Mammary epithelial cell (primary cell): Measurements from ENCODE around the gene DIP2A.

Experiments
- CTCF ChIP-seq, 2 donors: IDR thresholded peaks in 1 of 2; conservative IDR thresholded peaks in 1 of 2; 2 replicates each; pipeline ENCODE4 v1.5.1; 2011 to 2012; ENCODE audit warnings: inconsistent platforms in 2 of 2, low read length in 2 of 2, mild to moderate bottlenecking in 2 of 2, control low read depth in 1 of 2, low read depth in 1 of 2; ENCODE audit not compliant: insufficient read depth in 1 of 2; ENCODE audit errors: extremely low read depth in 1 of 2
- EZH2 ChIP-seq: IDR thresholded peaks from 2 replicates; pipeline ENCODE4 v1.6.1; 2012; ENCODE audit warnings: low read length, inconsistent platforms, borderline replicate concordance

DNA sequence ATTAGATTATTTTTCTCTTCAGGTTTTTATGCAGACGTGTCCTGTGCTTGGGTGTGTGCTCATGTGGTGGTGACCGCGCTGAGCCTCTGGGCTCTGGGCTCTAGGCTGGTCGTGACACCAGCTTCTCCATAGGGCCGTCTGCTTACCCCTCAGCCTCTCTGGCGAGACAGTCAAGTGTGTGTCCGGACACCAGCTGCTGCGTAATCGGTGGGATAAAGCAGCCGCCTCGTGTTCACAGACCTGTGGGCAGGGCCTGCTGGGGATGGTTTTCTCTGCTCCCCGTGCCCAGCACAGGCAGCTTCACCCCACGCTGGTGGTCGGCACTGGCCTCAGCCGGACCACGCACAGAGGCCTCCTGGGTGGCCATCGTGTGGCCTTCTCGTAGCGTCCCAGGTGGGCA is 33.6 kb upstream of the DIP2A start:
- no peak for TF ChIP-seq CTCF (conservative IDR thresholded peaks at IDR 0.05 in 1 of 2, IDR thresholded peaks at IDR 0.05 in 1 of 2; ENCODE audit: extremely low read depth in 1 of 2, insufficient read depth in 1 of 2, low read depth in 1 of 2, low read length in 2 of 2)
- TF ChIP-seq EZH2: no peak
